K562 (cell line): Measurements from ENCODE around the gene ISG20L2. TPM values are rescaled to one million over a fixed set of nuclear protein-coding genes. Genes with fewer than 3 reads are reported as not detected.
A peak's percentile ranks its signal among the peaks of the same experiment; 100 is the strongest.

Experiments used
- ATF6 ChIP-seq: sonication (generic); formaldehyde crosslinking; IDR thresholded peaks from 2 replicates; pipeline ENCODE4 v1.4.0; 2020; ENCODE audit warnings: mild to moderate bottlenecking, missing genetic modification reagents
- EGR1 ChIP-seq: fragments of 450-650 bp; conservative IDR thresholded peaks from 2 replicates; pipeline ENCODE4 v1.6.1; 2017; ENCODE audit warnings: mild to moderate bottlenecking
- ELK3 ChIP-seq: fragments of 450-650 bp; formaldehyde crosslinking; IDR thresholded peaks from 2 replicates; pipeline ENCODE4 v1.4.0; 2020; ENCODE audit warnings: mild to moderate bottlenecking
- FOS ChIP-seq: IDR thresholded peaks from 3 replicates; pipeline ENCODE4 v1.6.1; 2011; ENCODE audit not compliant: insufficient read length; ENCODE audit errors: extremely low read depth
- MXI1 ChIP-seq: IDR thresholded peaks from 2 replicates; pipeline ENCODE4 v1.6.1; 2011; ENCODE audit warnings: low read depth, mild to moderate bottlenecking, improper control_type of control experiment, low read length
- MYNN ChIP-seq, 2 experiments: sonication (generic); formaldehyde crosslinking in 1 of 2; IDR thresholded peaks; 2 replicates each; pipeline versions ENCODE4 v1.5.0 to v1.6.1; 2016 to 2020; ENCODE audit warnings: antibody characterized with exemption in 1 of 2, missing genetic modification reagents in 1 of 2
- NR3C1 ChIP-seq: sonication (generic); formaldehyde crosslinking; IDR thresholded peaks from 2 replicates; pipeline ENCODE4 v1.8.1; 2022; ENCODE audit warnings: missing genetic modification reagents
- SRSF7 ChIP-seq: fragments of 200-400 bp; formaldehyde crosslinking; optimal IDR thresholded peaks from 2 replicates; pipeline ENCODE3; 2017; ENCODE audit warnings: mild to moderate bottlenecking, low read depth, low read length
- ZBTB43 ChIP-seq: sonication (generic); formaldehyde crosslinking; IDR thresholded peaks from 2 replicates; pipeline ENCODE4 v1.8.0; 2023; ENCODE audit warnings: mild to moderate bottlenecking, missing genetic modification reagents
- ZBTB8A ChIP-seq: fragments of 450-650 bp; IDR thresholded peaks from 2 replicates; pipeline ENCODE4 v1.6.1; 2018; ENCODE audit warnings: mild to moderate bottlenecking, moderate library complexity; ENCODE audit not compliant: partially characterized antibody
- ZC3H11A ChIP-seq: IDR thresholded peaks from 2 replicates; pipeline ENCODE4 v1.6.1; 2012; ENCODE audit warnings: low read depth, low read length, improper control_type of control experiment
- ZKSCAN3 ChIP-seq: fragments of 250-450 bp; sonication (Bioruptor Pico); IDR thresholded peaks from 2 replicates; pipeline ENCODE4 v1.4.0; 2020
- ZMIZ1 ChIP-seq, 2 experiments: fragments of 150-350 bp in 1 of 2; IDR thresholded peaks; 2 replicates each; pipeline ENCODE4 v1.6.1; 2012 to 2016; ENCODE audit warnings: low read depth in 2 of 2, low read length in 2 of 2, mild to moderate bottlenecking in 1 of 2, moderate library complexity in 1 of 2
- ZNF140 ChIP-seq: fragments of 250-450 bp; sonication (Bioruptor Pico); IDR thresholded peaks from 2 replicates; pipeline ENCODE4 v1.8.0; 2021; ENCODE audit warnings: moderate library complexity, mild to moderate bottlenecking, inconsistent platforms
- ZNF280B ChIP-seq: fragments of 250-450 bp; sonication (Bioruptor Pico); IDR thresholded peaks from 2 replicates; pipeline ENCODE4 v1.5.1; 2021; ENCODE audit warnings: mild to moderate bottlenecking
- polyA plus RNA-seq, 8 experiments: library from polyadenylated mRNA; depleted of rRNA in 4 of 8; stranded (reverse) in 5 of 8; unstranded in 3 of 8; fragments of >200 nt; fragmentation: Nextera tagmentation in 2 of 8; fragmentation: Illumina TruSeq in 1 of 8; extraction: Ambion mirVana in 2 of 8; extraction: Trizol in 1 of 8; gene quantifications; 2 replicates each; pipeline versions ENCODE4 v1.2.1 to v1.2.3, GENCODE V29; 2011 to 2014; ENCODE audit warnings: inconsistent platforms in 1 of 8, missing spikeins in 1 of 8
- total RNA-seq, 7 experiments: library from RNA; depleted of rRNA in 6 of 7; stranded (reverse); fragments of >200 nt in 6 of 7; fragmentation: Illumina TruSeq in 2 of 7; extraction: Trizol in 2 of 7; gene quantifications; 2 replicates each; pipeline versions ENCODE4 v1.2.1 to v1.2.3, GENCODE V29; 2011 to 2021; ENCODE audit warnings: low replicate concordance in 1 of 7
- TF ChIP-seq, protein P1 (sequence below): fragments of 450-650 bp; IDR thresholded peaks from 2 replicates; pipeline ENCODE4 v1.6.1; 2016; ENCODE audit warnings: low read depth, mild to moderate bottlenecking, moderate library complexity
- TF ChIP-seq, protein P2 (sequence below): sonication (generic); formaldehyde crosslinking; IDR thresholded peaks from 2 replicates; pipeline ENCODE4 v1.8.1; 2022; ENCODE audit warnings: missing genetic modification reagents

ISG20L2 gene
- total and polyA plus RNA-seq, 9 of the 15 experiments (the other 6 are each of a cell fraction or from before 2014, with no cell fraction given), result 21.3 to 130 (median 50.3) TPM

DNA sequence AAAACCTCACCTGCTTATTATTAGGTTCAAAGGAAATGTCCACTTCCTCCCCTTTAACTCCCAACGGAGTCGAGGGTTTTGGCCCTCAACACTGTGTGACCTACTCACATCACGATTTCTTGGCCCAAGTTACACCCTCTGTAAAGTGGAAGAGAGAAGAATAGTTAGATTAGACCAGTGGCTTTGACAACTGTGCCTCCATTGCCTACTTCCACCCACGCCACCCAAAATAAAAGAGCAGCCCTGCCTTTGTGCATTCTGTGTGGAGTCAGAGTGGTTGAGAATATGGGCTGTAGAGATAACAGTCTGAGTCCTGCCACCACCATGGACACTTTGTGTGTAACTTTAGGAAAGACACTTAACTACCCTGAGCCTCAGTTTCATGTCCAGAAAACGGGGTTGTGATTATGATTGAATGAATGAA is 27.0 kb upstream of the ISG20L2 start (continued):
- TF ChIP-seq, protein P1, sequence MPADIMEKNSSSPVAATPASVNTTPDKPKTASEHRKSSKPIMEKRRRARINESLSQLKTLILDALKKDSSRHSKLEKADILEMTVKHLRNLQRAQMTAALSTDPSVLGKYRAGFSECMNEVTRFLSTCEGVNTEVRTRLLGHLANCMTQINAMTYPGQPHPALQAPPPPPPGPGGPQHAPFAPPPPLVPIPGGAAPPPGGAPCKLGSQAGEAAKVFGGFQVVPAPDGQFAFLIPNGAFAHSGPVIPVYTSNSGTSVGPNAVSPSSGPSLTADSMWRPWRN, result no peak
- TF ChIP-seq ZBTB43 (no peak), MXI1 (no peak), ZBTB8A (no peak), ZNF140 (CRISPR knock-in tag) (peak; percentile 55; the same call in 1 of the 2 replicates), EGR1 (peak; percentile 96), ELK3 (CRISPR knock-in tag) (0 out of 2 replicates have a peak, but pooled peaks have one; percentile 18), ZKSCAN3 (CRISPR knock-in tag) (no peak), ZNF280B (CRISPR knock-in tag) (no peak), ZC3H11A (no peak), SRSF7 (no peak), ATF6 (no peak), NR3C1 (CRISPR knock-in tag) (no peak), MYNN (IDR thresholded peaks at IDR 0.05) (0 out of 2 replicates have a peak, but pooled peaks have one; percentile 23), MYNN (CRISPR knock-in tag; IDR thresholded peaks at IDR 0.05) (no peak), FOS (no peak), ZMIZ1 (IDR thresholded peaks at IDR 0.05; ENCODE audit: low read depth in 2 of 2, low read length in 2 of 2) (no peak)
- TF ChIP-seq, protein P2, sequence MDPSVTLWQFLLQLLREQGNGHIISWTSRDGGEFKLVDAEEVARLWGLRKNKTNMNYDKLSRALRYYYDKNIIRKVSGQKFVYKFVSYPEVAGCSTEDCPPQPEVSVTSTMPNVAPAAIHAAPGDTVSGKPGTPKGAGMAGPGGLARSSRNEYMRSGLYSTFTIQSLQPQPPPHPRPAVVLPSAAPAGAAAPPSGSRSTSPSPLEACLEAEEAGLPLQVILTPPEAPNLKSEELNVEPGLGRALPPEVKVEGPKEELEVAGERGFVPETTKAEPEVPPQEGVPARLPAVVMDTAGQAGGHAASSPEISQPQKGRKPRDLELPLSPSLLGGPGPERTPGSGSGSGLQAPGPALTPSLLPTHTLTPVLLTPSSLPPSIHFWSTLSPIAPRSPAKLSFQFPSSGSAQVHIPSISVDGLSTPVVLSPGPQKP (CRISPR knock-in tag), result no peak
